Breast epithelium (tissue), 3 donors: ENCODE data around the gene CDK11B.
"Not testable (repeated sequence)": the region's sequence is repeated elsewhere in the genome, so short reads cannot be mapped to it uniquely, and the experiment has no call there.

Experiments
- CTCF ChIP-seq, 3 donors: fragments of 450-650 bp; IDR thresholded peaks; one replicate each; pipeline ENCODE4 v1.5.1; 2016 to 2017; ENCODE audit warnings: antibody characterized with exemption in 3 of 3, mild to moderate bottlenecking in 3 of 3, moderate library complexity in 3 of 3
- POLR2A ChIP-seq: fragments of 450-650 bp; IDR thresholded peaks from one replicate; pipeline ENCODE4 v1.6.1; 2016; ENCODE audit warnings: antibody characterized with exemption, mild to moderate bottlenecking, moderate library complexity

DNA sequence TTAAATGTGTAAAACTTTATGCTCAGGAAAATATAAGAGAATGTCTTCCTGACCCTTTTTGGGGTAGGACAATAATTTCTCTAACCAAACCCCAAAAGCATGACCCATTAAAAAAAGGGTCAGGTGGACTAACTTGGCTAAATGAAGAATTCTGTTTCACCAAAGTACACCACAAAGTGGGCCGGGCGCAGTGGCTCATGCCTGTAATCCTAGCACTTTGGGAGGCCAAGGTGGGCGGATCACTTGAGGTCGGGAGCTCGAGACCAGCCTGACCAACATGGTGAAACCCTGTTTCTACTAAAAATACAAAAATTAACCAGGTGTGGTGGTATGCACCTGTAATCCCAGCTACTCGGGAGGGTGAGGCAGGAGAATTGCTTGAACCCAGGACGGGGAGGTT is 30.7 kb upstream of the CDK11B start:
- not testable (repeated sequence) for TF ChIP-seq CTCF (IDR thresholded peaks at IDR 0.05); POLR2A
